Prostate gland (tissue), 2 donors: ENCODE results near the gene USP21. TPM values are rescaled to one million over a fixed set of nuclear protein-coding genes. Genes with fewer than 3 reads are reported as not detected.

Source experiments
- small RNA-seq, 2 donors: library from RNA; depleted of rRNA; stranded (forward); fragments of <200 nt; gene quantifications; one replicate each; pipeline ENCODE3, GENCODE V24; 2016
- total RNA-seq, 2 donors: library from RNA; depleted of rRNA; stranded (reverse); fragments of >200 nt; gene quantifications; one replicate each; pipeline ENCODE4 v1.1.0, GENCODE V29; 2016

USP21 gene
- total RNA-seq, 2 donors from 2014 or later = 28.1 to 32.1 TPM

Small RNA genes lying within 50 kb of the gene (small RNA-seq; reads per million reads assigned to genes)
- 0 reads per million in 2 donors for gene RF01225

Other genes starting within 250 kb of the USP21 start
- 1 to 10 TPM in 1 of 2 donors, under 1 TPM in 1; 0.82 to 2.4 TPM for gene ITLN2, start 204.7 kb upstream of the USP21 start, total RNA-seq
- 100 to 1,000 TPM in 1 of 2 donors, 10 to 100 TPM in 1; 43.6 to 104 TPM for gene F11R, start 138.3 kb upstream of the USP21 start, total RNA-seq
- gene TSTD1, start 120.5 kb upstream of the USP21 start, total RNA-seq = 100 to 1,000 TPM; 137 to 648 TPM
- gene USF1, start 113.5 kb upstream of the USP21 start, total RNA-seq = 10 to 100 TPM; 46.3 to 65.8 TPM
- gene ARHGAP30, start 89.6 kb upstream of the USP21 start, total RNA-seq = 1 to 10 TPM; 3.2 to 5.3 TPM
- 10 to 100 TPM in 1 of 2 donors, 1 to 10 TPM in 1; 9.6 to 18.6 TPM for gene NECTIN4, start 69.9 kb upstream of the USP21 start, total RNA-seq
- gene KLHDC9, start 61.1 kb upstream of the USP21 start, total RNA-seq = 10 to 100 TPM; 24.8 to 33.3 TPM
- gene PFDN2, start 41.5 kb upstream of the USP21 start, total RNA-seq = 10 to 100 TPM; 33.6 to 36.0 TPM
- gene NIT1, start 41.4 kb upstream of the USP21 start, total RNA-seq = 10 to 100 TPM; 31.1 to 51.7 TPM
- gene DEDD, start 26.8 kb upstream of the USP21 start, total RNA-seq = 10 to 100 TPM; 30.1 to 41.5 TPM
- 10 to 100 TPM; 71.3 to 72.8 TPM for gene UFC1, start 5.5 kb upstream of the USP21 start, total RNA-seq
- 10 to 100 TPM; 13.8 to 42.6 TPM for gene PPOX, start 6.9 kb downstream of the USP21 start, total RNA-seq
- gene B4GALT3, start 18.0 kb downstream of the USP21 start, total RNA-seq = 10 to 100 TPM; 38.2 to 68.7 TPM
- 1 to 10 TPM in 1 of 2 donors, under 1 TPM in 1; 0.55 to 3.4 TPM for gene ADAMTS4, start 39.6 kb downstream of the USP21 start, total RNA-seq
- 100 to 1,000 TPM; 108 to 111 TPM for gene NDUFS2, start 42.9 kb downstream of the USP21 start, total RNA-seq
- gene FCER1G, start 55.8 kb downstream of the USP21 start, total RNA-seq = 10 to 100 TPM in 1 of 2 donors, 1 to 10 TPM in 1; 3.6 to 22.4 TPM
- gene APOA2, start 64.1 kb downstream of the USP21 start, total RNA-seq = not detected
- 10 to 100 TPM in 1 of 2 donors, 1 to 10 TPM in 1; 7.5 to 15.6 TPM for gene TOMM40L, start 66.6 kb downstream of the USP21 start, total RNA-seq
- gene NR1I3, start 78.7 kb downstream of the USP21 start, total RNA-seq = not detected
- 10 to 100 TPM in 1 of 2 donors, 1 to 10 TPM in 1; 7.6 to 10.1 TPM for gene PCP4L1, start 99.2 kb downstream of the USP21 start, total RNA-seq
- gene MPZ, start 150.5 kb downstream of the USP21 start, total RNA-seq = 1 to 10 TPM; 2.2 to 7.3 TPM
- gene SDHC, start 154.9 kb downstream of the USP21 start, total RNA-seq = 100 to 1,000 TPM in 1 of 2 donors, 10 to 100 TPM in 1; 59.0 to 107 TPM
- gene CFAP126, start 208.4 kb downstream of the USP21 start, total RNA-seq = not detected